GM12872 (cell line): ENCODE data around the gene HCN2.

Experiments
- TF ChIP-seq, protein P1 (sequence below): IDR thresholded peaks from 3 replicates; pipeline ENCODE4 v1.5.1; 2011; ENCODE audit warnings: low read depth, mild to moderate bottlenecking, low read length, moderate library complexity; ENCODE audit not compliant: insufficient read depth

Gene HCN2

DNA sequence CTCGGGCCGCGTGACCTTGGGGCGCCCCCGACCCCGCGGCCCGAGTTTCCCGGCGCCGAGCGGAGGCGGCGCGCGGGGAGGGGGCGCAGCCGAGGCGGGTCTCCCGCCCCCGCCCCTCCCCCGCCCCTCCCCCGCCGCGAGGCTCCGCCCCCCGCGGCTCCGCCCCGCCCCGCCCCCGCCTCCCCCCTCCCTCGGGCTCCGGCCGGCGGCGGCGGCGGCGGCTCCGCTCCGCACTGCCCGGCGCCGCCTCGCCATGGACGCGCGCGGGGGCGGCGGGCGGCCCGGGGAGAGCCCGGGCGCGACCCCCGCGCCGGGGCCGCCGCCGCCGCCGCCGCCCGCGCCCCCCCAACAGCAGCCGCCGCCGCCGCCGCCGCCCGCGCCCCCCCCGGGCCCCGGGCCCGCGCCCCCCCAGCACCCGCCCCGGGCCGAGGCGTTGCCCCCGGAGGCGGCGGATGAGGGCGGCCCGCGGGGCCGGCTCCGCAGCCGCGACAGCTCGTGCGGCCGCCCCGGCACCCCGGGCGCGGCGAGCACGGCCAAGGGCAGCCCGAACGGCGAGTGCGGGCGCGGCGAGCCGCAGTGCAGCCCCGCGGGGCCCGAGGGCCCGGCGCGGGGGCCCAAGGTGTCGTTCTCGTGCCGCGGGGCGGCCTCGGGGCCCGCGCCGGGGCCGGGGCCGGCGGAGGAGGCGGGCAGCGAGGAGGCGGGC, at the start of gene HCN2:
TSS of gene HCN2 (plus strand) at position 189 of the 703 bp plus-strand sequence. CDS start at position 254, 65 bp downstream.
- TF ChIP-seq, protein P1, sequence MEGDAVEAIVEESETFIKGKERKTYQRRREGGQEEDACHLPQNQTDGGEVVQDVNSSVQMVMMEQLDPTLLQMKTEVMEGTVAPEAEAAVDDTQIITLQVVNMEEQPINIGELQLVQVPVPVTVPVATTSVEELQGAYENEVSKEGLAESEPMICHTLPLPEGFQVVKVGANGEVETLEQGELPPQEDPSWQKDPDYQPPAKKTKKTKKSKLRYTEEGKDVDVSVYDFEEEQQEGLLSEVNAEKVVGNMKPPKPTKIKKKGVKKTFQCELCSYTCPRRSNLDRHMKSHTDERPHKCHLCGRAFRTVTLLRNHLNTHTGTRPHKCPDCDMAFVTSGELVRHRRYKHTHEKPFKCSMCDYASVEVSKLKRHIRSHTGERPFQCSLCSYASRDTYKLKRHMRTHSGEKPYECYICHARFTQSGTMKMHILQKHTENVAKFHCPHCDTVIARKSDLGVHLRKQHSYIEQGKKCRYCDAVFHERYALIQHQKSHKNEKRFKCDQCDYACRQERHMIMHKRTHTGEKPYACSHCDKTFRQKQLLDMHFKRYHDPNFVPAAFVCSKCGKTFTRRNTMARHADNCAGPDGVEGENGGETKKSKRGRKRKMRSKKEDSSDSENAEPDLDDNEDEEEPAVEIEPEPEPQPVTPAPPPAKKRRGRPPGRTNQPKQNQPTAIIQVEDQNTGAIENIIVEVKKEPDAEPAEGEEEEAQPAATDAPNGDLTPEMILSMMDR = no peak

DNA sequence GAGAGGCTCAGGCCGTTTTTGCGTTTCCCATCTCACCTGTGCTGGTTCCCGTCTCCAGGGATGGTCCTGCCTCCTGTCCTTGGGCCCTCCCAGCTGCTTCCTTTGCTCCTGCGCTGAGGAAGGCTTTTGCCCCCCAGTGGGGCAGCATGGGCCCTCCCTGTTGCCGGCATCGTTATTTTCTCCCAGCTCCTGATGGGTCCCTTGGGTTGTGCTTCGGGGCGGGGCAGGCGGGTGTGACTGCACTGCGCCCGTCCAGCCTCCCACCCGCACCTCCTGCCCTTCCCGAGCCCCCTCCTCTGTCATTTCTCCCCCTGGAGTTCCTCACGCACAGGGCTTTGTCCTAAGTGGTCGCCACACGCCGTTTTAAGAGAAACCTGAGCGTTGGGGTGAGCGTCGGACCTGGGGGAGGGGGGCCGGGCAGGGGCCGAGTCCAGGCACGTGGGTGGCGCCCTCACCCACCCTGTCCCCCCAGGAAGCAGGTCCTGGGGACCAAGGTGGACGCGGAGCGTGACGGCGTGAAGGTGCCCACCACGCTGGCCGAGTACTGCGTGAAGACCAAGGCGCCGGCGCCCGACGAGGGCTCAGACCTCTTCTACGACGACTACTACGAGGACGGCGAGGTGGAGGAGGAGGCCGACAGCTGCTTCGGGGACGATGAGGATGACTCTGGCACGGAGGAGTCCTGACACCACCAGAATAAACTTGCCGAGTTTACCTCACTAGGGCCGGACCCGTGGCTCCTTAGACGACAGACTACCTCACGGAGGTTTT, 48.6 kb upstream of the HCN2 start:
- TF ChIP-seq, protein P1 = no peak

DNA sequence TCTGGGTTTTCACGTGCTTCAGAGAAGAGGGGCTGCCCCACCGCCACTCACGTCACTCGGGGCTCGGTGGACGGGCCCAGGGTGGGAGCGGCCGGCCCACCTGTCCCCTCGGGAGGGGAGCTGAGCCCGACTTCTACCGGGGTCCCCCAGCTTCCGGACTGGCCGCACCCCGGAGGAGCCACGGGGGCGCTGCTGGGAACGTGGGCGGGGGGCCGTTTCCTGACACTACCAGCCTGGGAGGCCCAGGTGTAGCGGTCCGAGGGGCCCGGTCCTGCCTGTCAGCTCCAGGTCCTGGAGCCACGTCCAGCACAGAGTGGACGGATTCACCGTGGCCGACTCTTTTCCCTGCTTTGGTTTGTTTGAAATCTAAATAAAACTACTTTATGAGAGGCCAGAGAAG, 48.0 kb upstream of the HCN2 start:
- TF ChIP-seq, protein P1 = no peak

DNA sequence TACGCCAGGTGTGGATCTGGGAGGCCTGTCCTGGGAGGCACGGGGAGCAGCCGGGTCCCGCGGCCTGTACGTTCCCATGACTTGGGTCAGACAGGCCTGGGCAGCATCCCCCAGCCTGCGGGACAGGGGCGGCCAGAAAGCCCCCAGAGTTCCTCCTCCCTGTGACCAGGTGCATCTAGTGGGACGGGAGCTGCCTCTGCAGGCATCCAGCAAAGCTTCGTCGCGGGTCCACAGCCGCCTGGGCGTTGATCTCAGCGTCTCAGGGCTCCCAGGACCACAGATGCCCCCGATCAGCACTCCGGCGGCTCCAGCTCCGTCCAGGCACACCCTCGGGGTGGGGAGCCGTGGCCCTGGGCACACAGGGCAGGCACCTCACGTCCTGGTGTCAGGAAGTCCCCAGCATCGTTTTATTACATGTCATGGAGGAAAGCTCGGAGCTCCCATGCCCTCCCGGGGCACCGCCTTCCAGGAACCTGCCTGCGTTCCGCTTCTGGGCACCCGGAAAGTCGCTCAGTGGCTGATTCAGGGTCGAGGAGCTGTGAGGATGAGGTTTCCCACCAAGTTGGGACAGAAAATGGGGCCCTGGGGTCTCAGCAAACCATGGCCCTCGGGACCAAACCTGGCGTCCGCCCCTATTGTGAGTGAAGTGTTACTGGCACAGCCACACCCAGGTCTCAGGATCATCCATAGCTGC, 47.4 kb upstream of the HCN2 start:
- TF ChIP-seq, protein P1 = no peak

DNA sequence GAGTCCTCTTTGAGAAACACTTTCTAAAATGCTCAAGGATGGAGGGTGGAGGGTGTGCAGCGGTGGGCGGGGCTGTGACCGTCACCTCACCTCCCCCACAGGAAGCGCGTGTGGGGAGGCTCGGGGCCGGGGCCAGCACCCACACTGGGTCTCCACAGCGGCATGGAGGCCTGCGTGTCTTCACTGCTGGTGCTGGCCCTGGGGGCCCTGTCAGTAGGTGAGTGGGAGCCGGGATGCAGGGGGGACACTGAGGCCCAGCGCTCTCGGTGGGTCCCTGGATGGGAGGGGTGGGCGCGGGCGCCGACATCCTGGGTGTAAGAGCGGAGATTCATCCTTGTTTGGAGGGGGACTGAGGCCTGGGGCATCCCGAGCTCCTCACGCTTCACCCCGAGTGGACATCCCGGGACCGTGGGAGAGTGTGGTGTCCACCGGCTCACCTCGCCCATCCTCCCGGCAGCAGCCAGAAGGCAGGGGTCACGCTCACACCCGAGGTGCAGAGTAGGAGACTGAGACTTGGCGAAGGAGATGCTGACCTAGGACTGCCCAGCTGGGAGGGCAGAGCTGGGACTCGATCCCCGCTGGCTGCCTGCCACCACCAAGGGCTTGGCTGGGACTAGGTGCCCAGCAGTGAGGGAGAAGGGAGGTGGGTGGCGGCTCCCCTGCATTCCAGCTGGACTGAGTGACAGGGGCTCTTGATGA, 45.6 kb upstream of the HCN2 start, which contains the start of gene GZMM:
TSS of gene GZMM (plus strand) at position 144 of the 699 bp plus-strand sequence. CDS start at position 163, 19 bp downstream.
- TF ChIP-seq, protein P1 = no peak

DNA sequence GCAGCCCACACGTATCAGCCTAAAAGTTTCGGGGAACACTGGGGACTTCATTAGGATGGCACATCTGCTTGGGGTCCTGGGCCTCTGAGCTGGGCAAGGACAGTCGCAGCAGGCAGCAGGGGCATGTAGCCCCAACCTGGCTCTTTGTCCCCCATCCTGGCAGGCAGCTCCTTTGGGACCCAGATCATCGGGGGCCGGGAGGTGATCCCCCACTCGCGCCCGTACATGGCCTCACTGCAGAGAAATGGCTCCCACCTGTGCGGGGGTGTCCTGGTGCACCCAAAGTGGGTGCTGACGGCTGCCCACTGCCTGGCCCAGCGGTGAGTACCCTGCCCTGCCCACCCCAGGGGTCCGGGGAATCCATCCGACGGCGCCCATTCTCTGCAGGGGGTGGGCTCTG, 42.6 kb upstream of the HCN2 start:
- TF ChIP-seq, protein P1 = no peak
